GM12892 (cell line): Measurements from ENCODE around the gene ACAT2. TPM values are rescaled to one million over a fixed set of nuclear protein-coding genes. Genes with fewer than 3 reads are reported as not detected.
"Not testable (repeated sequence)": the region's sequence is repeated elsewhere in the genome, so short reads cannot be mapped to it uniquely, and the experiment has no call there.

Experiments used
- DNase-seq: peaks from one replicate; pipeline ENCODE4 v3.0.0; 2011; ENCODE audit not compliant: insufficient read length
- FAIRE-seq: peaks from 2 replicates; lab custom pipeline; 2011; peaks lifted over from hg19 to GRCh38; lab: Jason Lieb, UNC
- POLR2A ChIP-seq: IDR thresholded peaks from 2 replicates; pipeline ENCODE4 v1.6.1; 2011; ENCODE audit warnings: low read depth, low read length, control low read depth
- POLR2AphosphoS5 ChIP-seq: IDR thresholded peaks from 2 replicates; pipeline ENCODE4 v1.6.1; 2011; ENCODE audit warnings: low read depth, low read length, control low read depth
- TAF1 ChIP-seq: IDR thresholded peaks from 2 replicates; pipeline ENCODE4 v1.6.1; 2011; ENCODE audit warnings: low read depth, mild to moderate bottlenecking, control low read depth, low read length, borderline replicate concordance
- polyA plus RNA-seq: library from polyadenylated mRNA; unstranded; fragments of >200 nt; gene quantifications from one replicate; pipeline ENCODE4 v1.2.1, GENCODE V29; 2012; ENCODE audit warnings: missing spikeins, inconsistent platforms; ENCODE audit not compliant: missing spikeins

The ACAT2 gene
- 104 TPM for polyA plus RNA-seq

DNA sequence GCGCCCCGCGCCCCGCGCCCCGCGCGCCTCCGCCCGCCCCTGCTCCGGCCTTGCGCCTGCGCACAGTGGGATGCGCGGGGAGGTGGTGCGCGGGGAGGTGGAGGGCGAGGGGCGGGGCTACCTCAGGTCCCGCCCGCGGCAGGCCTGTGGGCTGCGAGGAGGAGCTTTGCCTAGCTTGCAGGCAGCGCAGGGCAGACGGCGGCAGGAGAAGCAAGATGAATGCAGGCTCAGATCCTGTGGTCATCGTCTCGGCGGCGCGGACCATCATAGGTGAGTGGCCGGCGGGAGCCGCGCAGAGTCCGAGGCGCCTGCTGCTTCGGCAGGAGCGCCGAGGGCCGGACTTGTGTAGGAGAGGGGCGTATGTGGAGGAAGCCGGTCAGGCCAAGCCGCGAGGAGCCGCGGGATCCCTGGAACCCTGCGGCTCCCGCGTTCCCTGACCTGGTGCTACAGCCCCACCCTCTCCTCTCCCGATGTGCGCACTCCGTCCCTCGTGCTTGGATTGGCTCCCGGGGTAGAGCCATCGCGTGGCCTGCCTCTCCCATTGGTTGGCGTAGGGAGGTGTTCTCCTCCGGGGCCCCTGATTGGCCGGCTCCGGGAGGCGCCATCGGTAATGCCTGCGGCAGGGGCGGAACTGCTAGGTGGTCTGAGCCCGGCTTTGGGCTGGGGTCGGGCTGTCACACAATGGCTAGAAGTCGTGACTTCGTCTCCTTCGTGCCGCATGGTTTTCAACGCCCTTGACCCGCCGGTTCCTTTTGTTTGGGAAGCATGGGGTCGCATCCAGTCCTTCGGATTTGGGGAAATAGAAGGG is at the start of gene ACAT2:
TSS of gene ACAT2 (plus strand) at position 173 of the 808 bp plus-strand sequence. CDS start at position 216, 43 bp downstream.
- TF ChIP-seq TAF1 (0 out of 2 replicates have a peak, but pooled peaks have one; percentile 8), POLR2A (peak; percentile 72), POLR2AphosphoS5 (peak; percentile 75)
- FAIRE-seq = peak; percentile 99
- peak; percentile 97 for DNase-seq

DNA sequence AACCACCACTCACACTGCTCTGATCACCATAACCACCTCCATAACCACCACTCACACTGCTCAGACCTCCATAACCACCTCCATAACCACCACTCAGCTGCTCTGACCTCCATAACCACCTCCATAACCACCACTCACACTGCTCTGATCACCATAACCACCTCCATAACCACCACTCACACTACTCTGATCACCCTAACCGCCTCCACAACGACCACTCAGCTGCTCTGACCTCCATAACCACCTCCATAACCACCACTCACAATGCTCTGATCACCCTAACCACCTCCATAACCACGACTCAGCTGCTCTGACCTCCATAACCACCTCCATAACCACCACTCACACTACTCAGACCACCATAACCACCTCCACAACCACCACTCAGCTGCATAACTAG is 49.5 kb upstream of the ACAT2 start:
- DNase-seq, FAIRE-seq: not testable (repeated sequence)

DNA sequence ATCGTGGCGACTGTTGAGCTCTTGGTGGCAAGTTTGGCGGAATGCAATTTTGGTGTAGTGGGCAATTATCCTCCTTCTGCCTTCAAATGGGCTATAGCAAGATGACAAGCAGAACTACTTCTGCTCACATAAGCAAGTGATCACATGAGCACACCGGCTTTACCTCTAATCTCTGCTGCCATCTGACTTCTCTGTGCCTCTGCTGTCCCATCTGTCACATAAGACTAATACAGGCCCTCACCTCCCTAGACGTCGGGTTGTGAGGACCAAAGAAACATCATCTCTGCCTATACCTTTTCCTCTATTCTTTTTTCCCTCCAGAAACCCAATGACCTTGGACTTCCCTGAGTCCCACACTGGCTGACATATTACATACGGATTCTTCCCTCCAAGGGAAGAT is 47.9 kb upstream of the ACAT2 start:
- no peak for DNase-seq
- TF ChIP-seq POLR2AphosphoS5 = no peak
- no peak for TF ChIP-seq TAF1
- no peak for TF ChIP-seq POLR2A
- FAIRE-seq = no peak

DNA sequence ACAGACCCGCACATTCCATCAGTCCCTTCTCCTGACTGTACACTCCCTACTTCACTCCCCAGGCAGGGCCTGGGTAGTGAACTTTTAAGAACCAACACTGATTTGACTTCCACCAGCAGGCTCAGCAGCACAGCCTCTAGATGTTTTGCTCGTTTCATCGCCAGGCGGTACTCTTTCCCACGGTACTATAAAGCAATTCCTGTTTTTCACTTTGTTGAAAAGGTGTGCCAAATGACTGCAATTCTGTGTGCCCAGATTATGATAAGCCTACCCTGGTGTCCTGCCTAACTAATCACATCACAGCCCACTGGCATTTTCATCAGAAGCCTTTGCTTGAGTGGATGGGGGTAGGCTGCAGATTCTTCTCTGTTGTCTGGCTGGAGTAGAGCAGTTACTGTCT is 47.4 kb upstream of the ACAT2 start:
- FAIRE-seq (no peak), DNase-seq (no peak)

DNA sequence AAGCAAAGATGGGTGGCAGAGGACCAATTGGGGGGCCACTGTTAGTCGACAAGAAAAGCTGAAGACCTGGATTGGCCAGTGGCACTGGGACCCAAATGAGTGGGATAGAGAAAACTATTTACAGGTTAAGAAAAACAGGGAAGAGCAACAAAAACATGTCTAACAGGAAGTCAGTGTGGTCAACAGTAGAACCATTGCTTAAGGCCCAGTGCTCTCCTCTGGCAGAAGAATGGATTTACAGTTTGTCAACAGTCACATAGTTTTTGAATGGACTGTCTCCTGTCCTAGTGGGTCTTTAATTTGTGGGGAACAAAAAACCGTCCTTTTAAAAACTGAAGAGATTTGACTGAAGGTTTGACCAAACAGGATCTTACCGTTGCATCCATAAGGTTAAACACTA is 46.7 kb upstream of the ACAT2 start:
- no peak for FAIRE-seq
- DNase-seq = no peak

More for the DNA sequence above, 47.4 kb upstream of the ACAT2 start:
- TF ChIP-seq TAF1 (no peak), POLR2AphosphoS5 (no peak), POLR2A (no peak)

DNA sequence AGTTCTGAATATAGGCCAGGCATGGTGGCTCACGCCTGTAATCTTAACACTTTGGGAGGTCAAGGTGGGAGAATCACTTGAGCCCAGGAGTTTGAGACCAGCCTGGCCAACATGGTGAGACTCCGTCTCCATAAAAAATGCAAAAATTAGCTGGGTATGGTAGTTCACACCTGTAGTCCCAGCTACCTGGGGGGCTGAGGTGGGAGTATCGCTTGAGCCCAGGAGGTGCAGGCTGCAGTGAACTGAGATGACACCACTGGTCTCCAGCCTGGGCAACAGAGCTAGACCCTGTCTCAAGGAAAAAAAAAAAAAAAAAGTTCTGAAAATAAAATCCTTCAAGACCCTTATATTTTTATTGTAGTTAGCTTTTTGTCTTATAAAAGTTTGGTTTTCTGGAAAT is 46.2 kb upstream of the ACAT2 start:
- DNase-seq = no peak
- no peak for FAIRE-seq
- no peak for TF ChIP-seq POLR2AphosphoS5
- no peak for TF ChIP-seq POLR2A
- TF ChIP-seq TAF1 = no peak

More for the DNA sequence above, 46.7 kb upstream of the ACAT2 start:
- TF ChIP-seq POLR2A (no peak), TAF1 (no peak), POLR2AphosphoS5 (no peak)

DNA sequence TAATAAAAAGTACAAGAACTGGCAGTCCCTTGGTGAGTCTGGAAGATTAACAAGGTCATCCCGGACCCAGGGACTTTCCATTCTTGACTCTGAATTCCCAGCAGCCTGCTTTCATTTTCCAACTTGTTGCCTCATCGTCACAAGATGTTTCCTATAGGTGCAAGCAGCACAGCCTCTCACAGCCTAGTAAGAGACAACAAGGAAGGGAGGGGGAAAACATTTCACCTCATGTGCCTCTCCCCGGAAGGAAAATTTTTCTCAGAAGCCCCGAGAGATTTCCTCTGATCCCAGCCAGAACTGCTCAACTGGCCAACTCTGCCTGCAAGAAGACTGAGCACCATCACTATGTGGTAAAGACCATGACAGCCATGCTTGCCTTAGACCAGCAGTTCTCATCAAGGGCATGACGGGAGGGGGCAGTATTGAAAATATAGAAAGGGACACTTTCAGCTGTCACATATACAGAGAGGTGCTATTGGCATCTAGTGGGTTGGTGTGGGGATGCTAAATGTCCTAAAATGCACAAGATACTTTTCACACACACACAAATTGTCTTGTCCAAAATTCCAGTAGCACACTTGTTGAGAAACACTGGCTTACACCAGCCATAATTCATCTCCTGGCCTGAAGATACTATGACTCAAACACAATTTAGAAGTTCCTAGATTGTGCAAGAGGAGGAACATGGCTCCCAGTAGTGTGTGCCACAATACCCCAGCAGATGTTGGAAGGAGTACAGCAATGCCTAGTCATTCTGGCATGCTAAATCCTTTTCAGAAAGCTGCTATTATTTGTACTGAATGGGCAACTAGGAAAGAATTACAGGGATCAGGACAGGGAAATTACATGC is 45.4 kb upstream of the ACAT2 start:
- no peak for FAIRE-seq
- DNase-seq = no peak
- TF ChIP-seq POLR2AphosphoS5 (no peak), TAF1 (no peak)

DNA sequence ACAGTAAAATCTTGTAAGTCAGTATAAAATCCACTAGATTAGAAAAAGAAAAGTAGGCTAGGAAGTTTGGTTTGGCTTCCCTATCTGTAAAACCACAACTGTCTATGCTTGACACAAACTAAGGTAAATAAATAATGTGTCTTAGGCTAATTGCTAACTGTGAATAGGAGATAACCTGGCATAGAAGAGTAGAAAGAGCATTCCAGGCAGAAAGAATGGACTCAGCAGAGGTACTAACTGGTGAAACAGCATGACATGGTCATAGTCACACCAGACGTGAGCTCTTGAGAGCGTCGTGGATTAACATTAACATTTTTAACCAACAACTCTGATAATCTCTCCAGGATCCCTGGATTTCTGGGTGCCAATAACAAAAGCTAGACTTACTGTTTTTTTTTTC is 43.2 kb upstream of the ACAT2 start:
- DNase-seq (no peak), FAIRE-seq (no peak)
- TF ChIP-seq POLR2AphosphoS5 (no peak), POLR2A (no peak), TAF1 (no peak)

DNA sequence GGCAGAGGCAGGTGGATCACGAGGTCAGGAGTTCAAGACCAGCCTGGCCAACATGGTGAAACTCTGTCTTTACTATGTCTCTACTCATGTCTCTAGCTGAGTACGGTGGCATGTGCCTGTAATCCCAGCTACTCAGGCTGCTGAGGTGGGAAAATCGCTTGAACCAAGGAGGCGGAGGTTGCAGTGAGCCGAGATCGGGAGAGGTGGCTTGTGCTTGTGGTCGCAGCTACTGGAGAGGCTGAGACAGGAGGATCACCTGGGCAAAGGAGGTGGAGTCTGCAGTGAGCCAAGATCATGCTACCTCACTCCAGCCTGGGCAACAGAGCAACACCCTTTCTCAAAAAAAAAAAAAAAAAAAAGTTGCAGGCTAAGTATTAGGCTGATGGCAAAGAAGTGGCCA is 42.6 kb upstream of the ACAT2 start:
- DNase-seq (no peak), FAIRE-seq (no peak)
- TF ChIP-seq TAF1 = no peak
- TF ChIP-seq POLR2A = no peak
- TF ChIP-seq POLR2AphosphoS5 = no peak

DNA sequence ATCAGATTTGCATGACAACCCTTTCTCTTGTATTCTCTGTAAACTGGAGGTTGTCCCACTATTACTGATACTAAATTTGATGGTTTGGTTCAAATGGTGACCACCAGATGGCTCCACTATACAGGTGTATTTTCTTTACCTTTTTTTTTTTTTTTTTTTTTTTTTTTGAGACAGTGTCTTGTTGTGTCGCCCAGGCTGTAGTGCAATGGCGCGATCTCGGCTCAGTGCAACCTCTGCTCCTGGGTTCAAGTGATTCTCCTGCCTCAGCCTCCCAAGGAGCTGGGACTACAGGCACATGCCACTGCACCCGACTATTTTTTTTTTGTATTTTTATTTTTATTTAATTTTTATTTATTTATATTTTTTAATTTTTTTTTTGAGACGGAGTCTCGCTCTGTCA is 41.1 kb upstream of the ACAT2 start:
- TF ChIP-seq POLR2AphosphoS5 (no peak), POLR2A (no peak), TAF1 (no peak)
- FAIRE-seq (no peak), DNase-seq (no peak)

DNA sequence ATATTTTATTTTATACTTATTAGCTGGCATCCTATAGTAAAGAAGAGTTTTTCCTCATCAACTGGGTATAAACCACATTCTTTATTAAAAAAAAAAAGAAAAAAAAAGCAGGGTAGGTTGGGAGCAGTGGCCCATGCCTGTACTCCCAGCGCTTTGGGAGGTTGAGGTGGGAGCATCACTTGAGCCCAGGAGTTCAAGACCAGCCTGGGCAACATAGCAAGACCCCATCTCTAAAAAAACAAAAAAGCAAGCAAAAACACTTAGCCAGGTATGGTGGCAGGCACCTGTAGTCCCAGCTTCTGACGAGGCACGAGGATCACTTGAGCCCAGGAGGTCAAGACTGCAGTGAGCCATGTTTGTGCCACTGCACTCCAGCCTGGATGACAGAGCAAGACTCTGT is 39.9 kb upstream of the ACAT2 start:
- DNase-seq, FAIRE-seq: not testable (repeated sequence)

DNA sequence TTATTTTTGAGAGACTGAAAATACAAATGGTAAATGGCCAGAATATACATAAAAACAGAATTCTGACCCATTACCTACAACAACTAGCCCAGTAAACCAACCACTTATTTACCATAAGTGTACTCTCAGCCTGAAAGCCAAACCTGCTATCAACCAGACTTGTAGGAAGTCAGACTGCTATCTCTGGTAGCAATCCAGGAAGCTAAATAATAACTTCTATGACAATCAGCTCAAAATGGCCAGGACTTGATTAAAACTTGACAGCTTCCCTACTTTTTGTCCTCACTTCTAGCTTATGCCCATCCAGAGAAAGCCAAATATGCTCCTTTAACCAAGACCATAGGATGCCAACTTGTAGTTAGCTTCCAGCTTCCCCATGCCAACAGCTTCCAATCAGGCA is 39.2 kb upstream of the ACAT2 start:
- TF ChIP-seq TAF1 = no peak
- no peak for TF ChIP-seq POLR2AphosphoS5
- no peak for TF ChIP-seq POLR2A
- FAIRE-seq (no peak), DNase-seq (no peak)
